ENCODE measurements around the gene ATAD3B.

DNA sequence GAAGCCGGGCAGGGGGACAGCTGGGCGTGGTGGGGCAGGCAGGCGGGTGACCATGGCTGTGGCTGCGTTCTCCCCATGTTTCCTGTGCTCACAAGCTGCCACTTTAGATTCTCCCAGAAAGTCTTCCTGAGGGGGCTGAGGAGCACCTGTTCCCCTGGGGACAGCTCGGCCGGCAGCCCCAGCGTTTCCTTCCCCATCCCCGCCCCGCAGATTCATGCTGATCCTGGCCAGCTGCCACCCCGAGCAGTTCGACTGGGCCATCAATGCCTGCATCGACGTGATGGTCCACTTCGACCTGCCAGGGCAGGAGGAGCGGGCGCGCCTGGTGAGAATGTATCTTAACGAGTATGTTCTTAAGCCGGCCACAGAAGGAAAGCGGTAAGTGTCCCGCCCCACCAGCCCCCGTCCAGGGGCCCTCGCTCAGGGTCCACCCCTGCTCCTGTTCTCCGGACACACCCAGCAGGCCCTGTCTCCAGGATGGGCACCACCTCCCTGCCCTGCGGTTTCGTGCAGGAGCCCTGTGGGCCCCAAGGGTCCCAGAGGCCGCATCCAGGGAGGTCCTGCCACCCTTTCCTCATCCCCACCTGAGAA is 10.9 kb upstream of the ATAD3B start:
- TF ChIP-seq, protein P1, sequence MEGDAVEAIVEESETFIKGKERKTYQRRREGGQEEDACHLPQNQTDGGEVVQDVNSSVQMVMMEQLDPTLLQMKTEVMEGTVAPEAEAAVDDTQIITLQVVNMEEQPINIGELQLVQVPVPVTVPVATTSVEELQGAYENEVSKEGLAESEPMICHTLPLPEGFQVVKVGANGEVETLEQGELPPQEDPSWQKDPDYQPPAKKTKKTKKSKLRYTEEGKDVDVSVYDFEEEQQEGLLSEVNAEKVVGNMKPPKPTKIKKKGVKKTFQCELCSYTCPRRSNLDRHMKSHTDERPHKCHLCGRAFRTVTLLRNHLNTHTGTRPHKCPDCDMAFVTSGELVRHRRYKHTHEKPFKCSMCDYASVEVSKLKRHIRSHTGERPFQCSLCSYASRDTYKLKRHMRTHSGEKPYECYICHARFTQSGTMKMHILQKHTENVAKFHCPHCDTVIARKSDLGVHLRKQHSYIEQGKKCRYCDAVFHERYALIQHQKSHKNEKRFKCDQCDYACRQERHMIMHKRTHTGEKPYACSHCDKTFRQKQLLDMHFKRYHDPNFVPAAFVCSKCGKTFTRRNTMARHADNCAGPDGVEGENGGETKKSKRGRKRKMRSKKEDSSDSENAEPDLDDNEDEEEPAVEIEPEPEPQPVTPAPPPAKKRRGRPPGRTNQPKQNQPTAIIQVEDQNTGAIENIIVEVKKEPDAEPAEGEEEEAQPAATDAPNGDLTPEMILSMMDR (IDR thresholded peaks at IDR 0.05), result no peak
- TF ChIP-seq POLR2A (IDR thresholded peaks at IDR 0.05), result no peak

All from right lobe of liver (tissue), 4 donors.